Epithelial cell of proximal tubule (primary cell): Measurements from ENCODE around the gene CCDC85C. TPM values are rescaled to one million over a fixed set of nuclear protein-coding genes. Genes with fewer than 3 reads are reported as not detected.

Experiments
- DNase-seq: peaks from one replicate; pipeline ENCODE4 v3.0.0-alpha.2; 2011; ENCODE audit warnings: low read depth
- H3K4me3 ChIP-seq: 2 replicates; pipeline ENCODE4 v1.5.1; 2011; ENCODE audit warnings: low read depth, mild to moderate bottlenecking, low read length
- total RNA-seq: library from RNA; depleted of rRNA; stranded (reverse); fragments of >200 nt; gene quantifications from 2 replicates; pipeline ENCODE4 v1.2.3, GENCODE V29; 2015
- TF ChIP-seq, protein P1 (sequence below): conservative IDR thresholded peaks from 2 replicates; pipeline ENCODE4 v1.5.1; 2012; ENCODE audit warnings: low read depth, mild to moderate bottlenecking, low read length

The CCDC85C gene
- total RNA-seq, 1 donor from 2014 or later: 29.6 TPM

DNA sequence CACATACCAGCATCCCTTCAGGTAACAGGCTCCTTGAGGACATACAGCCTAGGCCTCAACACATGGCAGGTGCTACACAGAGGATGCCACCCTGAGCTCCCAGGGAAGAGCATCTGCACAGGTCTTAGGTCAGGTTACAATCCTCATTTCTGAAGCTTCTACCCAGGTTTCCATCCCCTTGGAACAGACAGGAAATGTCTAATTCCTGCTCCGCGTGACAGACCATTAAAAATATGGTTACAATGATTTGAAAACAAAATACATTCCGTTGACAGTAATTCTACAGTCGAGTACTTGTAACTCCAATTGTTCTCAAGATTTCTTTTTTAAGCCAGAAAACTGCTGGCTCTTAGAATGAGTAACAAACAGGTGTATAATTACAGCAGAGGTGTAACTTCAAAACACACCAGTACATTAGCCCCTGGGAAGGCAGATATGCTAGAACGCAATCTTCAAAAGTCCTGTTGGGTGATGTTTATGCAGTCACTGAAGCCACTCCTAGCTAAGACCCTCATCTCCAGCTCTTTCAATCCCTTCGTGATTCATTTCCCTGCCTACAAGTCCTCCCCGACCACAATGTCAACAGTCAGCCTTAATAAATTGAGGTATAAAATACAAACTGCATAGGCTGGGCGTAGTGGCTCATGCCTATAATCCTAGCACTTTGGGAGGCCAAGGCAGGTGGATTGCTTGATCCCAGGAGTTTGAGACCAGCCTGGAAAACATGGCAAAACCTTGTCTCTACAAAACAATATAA lies 135.0 kb downstream of the CCDC85C start:
- TF ChIP-seq, protein P1, sequence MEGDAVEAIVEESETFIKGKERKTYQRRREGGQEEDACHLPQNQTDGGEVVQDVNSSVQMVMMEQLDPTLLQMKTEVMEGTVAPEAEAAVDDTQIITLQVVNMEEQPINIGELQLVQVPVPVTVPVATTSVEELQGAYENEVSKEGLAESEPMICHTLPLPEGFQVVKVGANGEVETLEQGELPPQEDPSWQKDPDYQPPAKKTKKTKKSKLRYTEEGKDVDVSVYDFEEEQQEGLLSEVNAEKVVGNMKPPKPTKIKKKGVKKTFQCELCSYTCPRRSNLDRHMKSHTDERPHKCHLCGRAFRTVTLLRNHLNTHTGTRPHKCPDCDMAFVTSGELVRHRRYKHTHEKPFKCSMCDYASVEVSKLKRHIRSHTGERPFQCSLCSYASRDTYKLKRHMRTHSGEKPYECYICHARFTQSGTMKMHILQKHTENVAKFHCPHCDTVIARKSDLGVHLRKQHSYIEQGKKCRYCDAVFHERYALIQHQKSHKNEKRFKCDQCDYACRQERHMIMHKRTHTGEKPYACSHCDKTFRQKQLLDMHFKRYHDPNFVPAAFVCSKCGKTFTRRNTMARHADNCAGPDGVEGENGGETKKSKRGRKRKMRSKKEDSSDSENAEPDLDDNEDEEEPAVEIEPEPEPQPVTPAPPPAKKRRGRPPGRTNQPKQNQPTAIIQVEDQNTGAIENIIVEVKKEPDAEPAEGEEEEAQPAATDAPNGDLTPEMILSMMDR: no peak
- no peak for DNase-seq

DNA sequence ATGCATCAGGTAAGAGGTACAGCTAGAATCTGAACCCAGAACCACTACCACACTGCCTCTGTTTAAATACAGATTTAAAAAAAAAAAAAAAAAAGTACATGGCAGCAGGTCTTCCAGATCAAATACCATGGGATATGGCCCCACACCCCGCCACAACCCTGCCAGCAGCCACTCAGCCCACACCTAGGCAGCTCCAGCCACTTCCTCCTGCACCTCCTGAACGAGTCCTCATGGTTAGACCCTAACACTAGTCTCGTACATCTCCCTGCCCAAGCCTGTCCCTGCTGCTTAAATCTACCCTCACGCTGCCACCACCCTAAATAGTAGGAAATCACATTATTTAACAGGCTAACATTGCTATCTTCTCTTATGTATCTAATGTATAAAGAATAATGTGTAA lies 135.9 kb downstream of the CCDC85C start:
- TF ChIP-seq, protein P1: no peak
- no peak for DNase-seq
- no peak overlapping the region for H3K4me3 ChIP-seq

More for the DNA sequence above, 135.0 kb downstream of the CCDC85C start:
- no peak overlapping the region for H3K4me3 ChIP-seq

DNA sequence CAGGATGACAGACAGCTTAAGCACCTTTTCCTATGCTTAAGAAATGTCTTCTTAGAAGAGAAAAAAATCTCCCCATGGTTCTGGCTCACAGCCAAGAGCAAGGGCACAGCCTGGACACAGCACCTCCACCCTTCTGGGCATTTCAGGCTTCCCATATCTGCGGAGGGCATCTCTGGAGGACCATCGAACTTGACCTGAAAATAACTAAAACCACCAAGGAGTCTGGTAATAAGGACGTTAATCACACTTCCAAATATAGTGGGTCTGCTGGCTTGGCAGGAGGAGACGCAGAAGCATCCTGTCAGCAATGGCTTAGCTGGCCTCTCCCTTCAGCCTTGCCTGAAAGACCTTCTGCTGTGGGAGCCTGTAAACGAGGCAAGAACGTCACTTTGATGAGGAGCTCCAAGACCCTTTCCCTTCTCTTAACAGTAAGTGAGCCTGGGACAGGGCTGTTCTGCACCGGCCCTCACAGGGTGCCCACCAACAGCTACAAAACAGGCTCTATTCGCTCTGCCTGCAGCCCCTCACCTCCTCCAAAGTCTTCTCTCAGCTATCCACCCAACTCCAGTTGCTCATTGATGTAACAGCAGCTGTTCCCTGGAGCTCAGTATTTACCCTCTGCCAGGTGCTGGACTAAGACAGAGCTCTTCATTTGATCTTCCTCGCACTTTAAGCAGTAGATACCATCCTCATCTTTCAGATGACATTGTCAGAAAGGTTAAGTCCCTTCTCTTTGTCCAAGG lies 136.5 kb downstream of the CCDC85C start:
- DNase-seq: no peak
- no peak overlapping the region for H3K4me3 ChIP-seq
- TF ChIP-seq, protein P1: no peak

DNA sequence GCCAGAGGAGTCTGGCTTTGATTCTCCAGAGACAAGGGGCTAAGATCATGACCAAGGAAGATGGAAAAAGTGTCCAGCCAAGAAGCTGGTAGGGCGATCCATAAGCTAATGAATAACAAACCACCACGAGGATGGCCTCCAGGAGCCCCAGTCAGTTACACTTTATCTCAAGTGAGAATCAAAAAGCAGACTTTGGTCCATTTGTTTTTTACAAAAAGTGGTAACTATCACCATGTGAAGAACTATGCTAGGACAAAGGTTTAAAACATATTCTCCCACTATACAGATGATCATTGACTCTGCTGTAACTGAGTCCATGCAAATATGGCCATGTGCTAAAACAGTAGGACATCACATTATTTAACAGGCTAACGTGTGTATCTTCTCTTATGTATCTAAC lies 137.2 kb downstream of the CCDC85C start:
- DNase-seq: no peak
- TF ChIP-seq, protein P1: no peak

DNA sequence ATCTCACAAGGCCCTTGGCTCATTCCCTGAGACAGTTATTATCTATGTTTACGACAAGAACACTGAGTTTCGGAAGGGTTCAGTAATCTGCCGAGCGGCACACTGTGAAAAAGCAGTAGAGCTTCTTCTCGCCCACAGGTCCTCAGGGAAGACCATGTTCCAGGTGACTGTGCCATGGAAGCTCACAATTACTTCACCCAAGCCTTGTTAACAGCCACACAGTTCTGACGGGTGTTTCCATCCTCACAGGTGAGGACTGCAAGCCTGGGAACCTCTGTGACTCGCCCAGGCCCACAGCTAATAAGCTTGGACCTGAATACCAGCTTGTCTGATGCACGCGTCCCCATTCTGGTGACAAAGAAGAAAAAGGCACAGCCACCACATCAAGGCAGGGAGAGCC lies 138.7 kb downstream of the CCDC85C start:
- DNase-seq: no peak
- no peak overlapping the region for H3K4me3 ChIP-seq
- TF ChIP-seq, protein P1: no peak

More for the DNA sequence above, 137.2 kb downstream of the CCDC85C start:
- H3K4me3 ChIP-seq: no peak overlapping the region

DNA sequence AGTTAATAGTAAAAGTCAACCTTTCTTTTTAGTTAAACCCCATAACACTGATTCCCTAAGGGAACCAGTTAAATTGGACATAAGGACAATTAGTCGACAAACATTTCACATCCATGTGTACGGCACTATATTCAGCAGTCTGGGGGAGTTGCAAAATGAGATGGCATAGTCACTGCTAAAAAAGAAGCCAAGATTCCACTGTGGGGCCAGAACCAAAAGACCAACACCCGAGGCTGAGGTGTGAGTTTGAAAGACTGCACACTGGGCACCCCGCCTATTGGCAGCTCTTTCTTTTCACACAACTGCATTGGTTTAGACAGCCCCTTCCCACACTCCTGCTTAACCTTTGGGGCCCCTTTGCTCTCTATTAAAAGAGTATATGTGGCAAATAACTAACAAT lies 140.0 kb downstream of the CCDC85C start:
- TF ChIP-seq, protein P1: no peak
- no peak for DNase-seq
- no peak overlapping the region for H3K4me3 ChIP-seq

DNA sequence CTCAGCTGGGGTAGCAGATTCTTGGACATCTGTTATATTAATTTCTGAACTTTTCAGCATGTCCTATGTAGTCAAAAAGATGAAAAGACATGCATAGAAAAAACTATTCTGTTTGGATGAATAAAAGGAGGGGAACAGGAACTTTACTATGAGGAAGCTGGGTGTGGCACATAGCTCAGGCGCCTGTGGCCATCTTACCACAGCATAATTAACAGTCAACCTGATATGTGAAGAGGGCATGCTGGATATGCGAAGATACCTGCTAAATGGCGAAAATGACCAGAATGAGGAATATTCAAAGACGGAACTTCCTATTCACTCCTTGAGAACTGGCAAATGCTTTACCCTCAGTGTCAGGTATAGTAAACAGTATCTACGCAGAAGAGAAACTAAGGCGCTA lies 141.8 kb downstream of the CCDC85C start:
- no peak for DNase-seq
- TF ChIP-seq, protein P1: no peak
- no peak overlapping the region for H3K4me3 ChIP-seq
